Measurements from ENCODE around the gene SCAMP2.
A peak's percentile ranks its signal among the peaks of the same experiment; 100 is the strongest.

SCAMP2 gene

DNA sequence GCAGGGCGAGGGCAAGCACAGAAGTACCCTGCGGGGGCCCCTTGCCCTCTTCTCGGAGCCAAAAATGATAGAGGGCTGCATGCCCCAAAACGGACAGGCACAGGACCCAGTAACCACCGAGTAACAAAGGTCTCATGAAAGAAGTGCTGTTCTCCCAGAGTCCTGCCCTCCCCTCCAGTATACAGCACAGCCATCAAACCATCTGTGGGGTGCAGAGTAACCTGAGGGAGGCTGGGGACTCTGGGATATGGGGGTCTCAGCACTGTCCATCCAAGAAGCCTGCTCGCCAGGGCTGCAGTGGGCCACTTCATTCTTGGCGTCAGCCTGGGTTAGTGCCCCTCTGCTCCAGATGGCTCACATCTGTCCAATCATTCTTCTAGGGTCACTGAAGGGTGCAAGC is 36.3 kb downstream of the SCAMP2 start:
- DNase-seq (ENCODE audit: low spot score) = no peak
- in situ Hi-C loops (cut with MboI; ENCODE audit: low pct_unique_long_range_greater_than_20kb, low sequenced_read_pairs, unreplicated experiment) = no loop called here
- TF ChIP-seq, protein P1, sequence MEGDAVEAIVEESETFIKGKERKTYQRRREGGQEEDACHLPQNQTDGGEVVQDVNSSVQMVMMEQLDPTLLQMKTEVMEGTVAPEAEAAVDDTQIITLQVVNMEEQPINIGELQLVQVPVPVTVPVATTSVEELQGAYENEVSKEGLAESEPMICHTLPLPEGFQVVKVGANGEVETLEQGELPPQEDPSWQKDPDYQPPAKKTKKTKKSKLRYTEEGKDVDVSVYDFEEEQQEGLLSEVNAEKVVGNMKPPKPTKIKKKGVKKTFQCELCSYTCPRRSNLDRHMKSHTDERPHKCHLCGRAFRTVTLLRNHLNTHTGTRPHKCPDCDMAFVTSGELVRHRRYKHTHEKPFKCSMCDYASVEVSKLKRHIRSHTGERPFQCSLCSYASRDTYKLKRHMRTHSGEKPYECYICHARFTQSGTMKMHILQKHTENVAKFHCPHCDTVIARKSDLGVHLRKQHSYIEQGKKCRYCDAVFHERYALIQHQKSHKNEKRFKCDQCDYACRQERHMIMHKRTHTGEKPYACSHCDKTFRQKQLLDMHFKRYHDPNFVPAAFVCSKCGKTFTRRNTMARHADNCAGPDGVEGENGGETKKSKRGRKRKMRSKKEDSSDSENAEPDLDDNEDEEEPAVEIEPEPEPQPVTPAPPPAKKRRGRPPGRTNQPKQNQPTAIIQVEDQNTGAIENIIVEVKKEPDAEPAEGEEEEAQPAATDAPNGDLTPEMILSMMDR (IDR thresholded peaks at IDR 0.05; ENCODE audit: extremely low read depth, insufficient read depth, missing control alignments) = no peak

- peak; percentile 76 for DNase-seq (ENCODE audit: low spot score)
- TF ChIP-seq, protein P1 (IDR thresholded peaks at IDR 0.05; ENCODE audit: extremely low read depth, insufficient read depth, missing control alignments) = peak; percentile 83
- in situ Hi-C loops (cut with MboI; ENCODE audit: low pct_unique_long_range_greater_than_20kb, low sequenced_read_pairs, unreplicated experiment) = no loop called here
Observed at GRCh38 chr15:74835312-74835823, 37.8 kb downstream of the SCAMP2 start.

DNA sequence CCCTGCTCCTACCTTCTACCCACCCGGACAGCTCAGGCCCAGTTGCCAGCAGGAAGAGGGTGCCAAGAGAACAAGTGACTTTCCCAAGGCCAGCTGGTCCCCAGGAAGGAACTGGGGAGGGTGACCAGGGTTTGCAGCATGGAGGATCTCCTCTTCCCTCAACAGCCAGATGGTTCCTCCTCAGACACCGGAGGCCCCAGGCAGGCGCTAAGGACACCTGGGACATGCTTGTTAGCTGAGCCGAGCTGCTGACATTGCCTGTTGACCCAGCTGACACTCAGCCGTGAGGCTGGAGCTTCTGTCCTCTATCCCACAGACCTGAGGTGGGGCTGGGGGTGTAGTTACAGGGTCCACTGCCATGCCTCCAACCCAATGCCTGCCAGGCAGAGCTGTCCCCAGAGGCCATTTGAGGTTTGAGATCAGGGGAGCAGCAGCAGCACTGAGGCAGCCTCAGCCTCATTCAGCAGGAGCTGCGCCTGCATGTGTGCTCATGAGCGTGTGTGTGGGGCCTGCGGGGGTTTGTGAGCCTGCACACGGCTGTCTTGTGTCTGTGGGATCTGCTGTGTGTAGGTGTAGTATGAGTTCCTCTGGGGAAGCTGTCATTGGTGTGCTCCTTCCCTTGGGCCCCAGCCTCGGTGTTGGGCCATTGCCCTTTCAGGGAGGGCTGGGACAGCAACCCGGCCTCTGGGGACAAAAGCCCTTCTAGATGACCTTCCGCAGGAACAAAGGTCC is 39.6 kb downstream of the SCAMP2 start:
- no peak for DNase-seq (ENCODE audit: low spot score)

GRCh38 chr15:74832826-74833225 is 40.3 kb downstream of the SCAMP2 start:
- in situ Hi-C loops (cut with MboI; ENCODE audit: low pct_unique_long_range_greater_than_20kb, low sequenced_read_pairs, unreplicated experiment) = no loop called here
- no peak for DNase-seq (ENCODE audit: low spot score)

More for the DNA sequence above, 39.6 kb downstream of the SCAMP2 start:
- in situ Hi-C loops (cut with MboI; ENCODE audit: low pct_unique_long_range_greater_than_20kb, low sequenced_read_pairs, unreplicated experiment) = no loop called here
- TF ChIP-seq, protein P1 (IDR thresholded peaks at IDR 0.05; ENCODE audit: extremely low read depth, insufficient read depth, missing control alignments) = no peak

GRCh38 chr15:74831813-74832495 is 41.2 kb downstream of the SCAMP2 start:
- TF ChIP-seq, protein P1 (IDR thresholded peaks at IDR 0.05; ENCODE audit: extremely low read depth, insufficient read depth, missing control alignments) = no peak
- in situ Hi-C loops (cut with MboI; ENCODE audit: low pct_unique_long_range_greater_than_20kb, low sequenced_read_pairs, unreplicated experiment) = no loop called here
- DNase-seq (ENCODE audit: low spot score) = no peak

More at GRCh38 chr15:74832826-74833225, 40.3 kb downstream of the SCAMP2 start:
- TF ChIP-seq, protein P1 (IDR thresholded peaks at IDR 0.05; ENCODE audit: extremely low read depth, insufficient read depth, missing control alignments) = no peak

DNA sequence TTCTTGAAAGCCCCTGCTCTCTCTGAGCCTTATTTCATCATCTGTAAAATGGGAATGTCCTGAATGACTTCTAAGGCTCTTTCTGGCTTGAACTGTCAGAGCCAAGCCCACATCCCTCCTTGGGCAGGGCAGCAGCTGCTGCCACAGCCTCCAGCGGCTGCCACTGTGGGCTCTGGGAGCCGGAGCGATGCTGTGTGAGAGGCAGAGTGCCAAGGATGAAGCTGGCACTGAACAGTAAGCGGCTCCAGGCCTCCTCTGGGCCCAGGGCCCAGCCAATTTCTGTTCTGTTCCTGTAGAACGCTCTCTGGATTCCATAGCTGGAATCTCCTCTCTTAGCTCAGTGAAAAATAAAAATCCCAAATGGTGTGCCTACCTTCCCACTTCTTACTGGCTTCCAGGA is 42.3 kb downstream of the SCAMP2 start:
- TF ChIP-seq, protein P1 (IDR thresholded peaks at IDR 0.05; ENCODE audit: extremely low read depth, insufficient read depth, missing control alignments) = no peak
- in situ Hi-C loops (cut with MboI; ENCODE audit: low pct_unique_long_range_greater_than_20kb, low sequenced_read_pairs, unreplicated experiment) = no loop called here
- no peak for DNase-seq (ENCODE audit: low spot score)

Data from GM13977 (cell line).